ENCODE results near the gene BCO1. TPM values are rescaled to one million over a fixed set of nuclear protein-coding genes. Genes with fewer than 3 reads are reported as not detected.
A peak's percentile ranks its signal among the peaks of the same experiment; 100 is the strongest.

Gene BCO1
- total and polyA plus RNA-seq, 3 experiments from 2014 or later = not detected

DNA sequence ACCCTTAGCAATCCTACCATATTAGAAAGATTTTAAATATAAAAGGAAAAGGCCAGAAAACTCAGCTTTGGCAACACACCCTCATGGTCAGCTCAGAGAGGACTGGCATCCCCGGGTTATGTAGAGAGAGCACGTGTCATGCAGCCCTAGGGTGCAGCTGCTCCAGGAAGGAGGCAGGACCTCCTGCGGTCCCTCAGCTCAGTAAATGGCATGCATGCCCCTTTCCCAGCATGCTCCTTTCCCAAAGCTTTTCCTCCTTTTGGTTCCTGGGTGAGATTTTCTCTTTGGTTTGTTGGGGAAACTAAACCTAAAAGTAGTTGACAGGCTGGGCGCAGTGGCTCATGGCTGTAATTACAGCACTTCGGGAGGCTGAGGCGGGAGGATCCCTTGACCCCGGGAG lies 80.2 kb downstream of the BCO1 start:
- Histone ChIP-seq H3K4me3 (ENCODE audit: low read length) (no peak overlapping the region), H3K36me3 (ENCODE audit: insufficient read depth, low read length) (no peaks in the 10 kb centered on the region), H3K9me3 (ENCODE audit: low read length) (no peaks in the 10 kb centered on the region), H3K27me3 (ENCODE audit: insufficient read depth, low read length, poor library complexity, severe bottlenecking) (no peaks in the 10 kb centered on the region), H3K27ac (ENCODE audit: low read depth, low read length) (no peak overlapping the region), H3K4me1 (ENCODE audit: insufficient read depth, low read length) (peaks cover 13% of the 10 kb centered on the region)
- peaks cover 0 to 2% of the 10 kb centered on the region in 2 donors for H3K27me3 Mint-ChIP-seq
- H3K36me3 Mint-ChIP-seq = peaks cover 0 to 11% (median 2%) of the 10 kb centered on the region in 3 donors
- no peak overlapping the region for H3K27ac Mint-ChIP-seq
- ChIA-PET POLR2A (no interaction called here), CTCF (interaction anchor here (1.7 kb wide), 1 partner anchor 8 kb away, joined by 3 read pairs; no protein-coding TSS in a partner anchor)
- no peaks in the 10 kb centered on the region for H3K9me3 Mint-ChIP-seq
- no peak for DNase-seq
- peaks cover 41 to 56% (median 56%) of the 10 kb centered on the region in 3 donors for H3K4me1 Mint-ChIP-seq
- H3K4me3 Mint-ChIP-seq = peak overlapping the region in 1 of 7 donors; percentile 37

GRCh38 chr16:81319221-81319912 lies 80.9 kb downstream of the BCO1 start:
- Histone ChIP-seq H3K4me3 (ENCODE audit: low read length) (no peak overlapping the region), H3K9me3 (ENCODE audit: low read length) (no peaks in the 10 kb centered on the region), H3K27me3 (ENCODE audit: insufficient read depth, low read length, poor library complexity, severe bottlenecking) (no peaks in the 10 kb centered on the region), H3K27ac (ENCODE audit: low read depth, low read length) (no peak overlapping the region), H3K36me3 (ENCODE audit: insufficient read depth, low read length) (no peaks in the 10 kb centered on the region), H3K4me1 (ENCODE audit: insufficient read depth, low read length) (peaks cover 7% of the 10 kb centered on the region)
- Mint-ChIP-seq H3K4me1 (peaks cover 37 to 54% (median 52%) of the 10 kb centered on the region in 3 donors), H3K36me3 (peaks cover 0 to 8% (median 3%) of the 10 kb centered on the region in 3 donors), H3K4me3 (peak overlapping the region in 2 of 7 donors; percentile 4 to 32), H3K27me3 (peaks cover 0 to 2% of the 10 kb centered on the region in 2 donors), H3K27ac (peak overlapping the region in 1 of 8 donors; percentile 47), H3K9me3 (no peaks in the 10 kb centered on the region)
- no peak for DNase-seq
- POLR2A ChIA-PET = no interaction called here
- CTCF ChIA-PET = interaction anchor here (1.7 kb wide), 1 partner anchor 8 kb away, joined by 3 read pairs; no protein-coding TSS in a partner anchor

GRCh38 chr16:81321039-81321438 lies 82.5 kb downstream of the BCO1 start:
- Mint-ChIP-seq H3K27me3 (no peaks in the 10 kb centered on the region), H3K36me3 (peaks cover 0 to 7% (median 4%) of the 10 kb centered on the region in 3 donors)
- CTCF ChIA-PET = interaction anchor here (0.6 kb wide), 1 partner anchor 14 kb away, joined by 3 read pairs; no protein-coding TSS in a partner anchor

DNA sequence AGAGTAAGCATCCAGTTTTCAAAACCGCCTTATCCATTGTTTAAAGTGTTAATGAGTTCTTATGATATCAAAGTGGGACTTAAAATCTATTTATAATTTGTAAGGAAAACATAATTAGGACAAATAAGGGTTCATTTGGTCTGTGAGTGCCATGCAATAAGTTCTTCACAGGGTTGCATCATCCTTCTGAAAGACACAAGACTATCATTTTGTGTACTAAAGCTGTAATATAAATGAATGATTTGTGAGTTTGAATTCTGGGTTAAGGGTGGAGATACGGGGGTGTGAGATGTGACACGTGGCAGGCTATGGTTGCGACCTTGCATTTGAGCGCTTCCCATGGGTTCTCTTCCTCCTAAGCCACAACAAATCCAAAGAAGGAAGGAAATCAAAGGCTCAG lies 83.0 kb downstream of the BCO1 start:
- Histone ChIP-seq H3K9me3 (ENCODE audit: low read length) (no peaks in the 10 kb centered on the region), H3K4me1 (ENCODE audit: insufficient read depth, low read length) (no peaks in the 10 kb centered on the region), H3K27me3 (ENCODE audit: insufficient read depth, low read length, poor library complexity, severe bottlenecking) (no peaks in the 10 kb centered on the region), H3K36me3 (ENCODE audit: insufficient read depth, low read length) (no peaks in the 10 kb centered on the region), H3K27ac (ENCODE audit: low read depth, low read length) (no peak overlapping the region), H3K4me3 (ENCODE audit: low read length) (no peak overlapping the region)
- Mint-ChIP-seq H3K4me1 (peaks cover 32 to 51% (median 38%) of the 10 kb centered on the region in 3 donors), H3K9me3 (no peaks in the 10 kb centered on the region), H3K4me3 (no peak overlapping the region), H3K27ac (no peak overlapping the region), H3K27me3 (no peaks in the 10 kb centered on the region), H3K36me3 (peaks cover 0 to 7% (median 4%) of the 10 kb centered on the region in 3 donors)
- ChIA-PET CTCF (no interaction called here), POLR2A (no interaction called here)
- DNase-seq = no peak

More at GRCh38 chr16:81321039-81321438, 82.5 kb downstream of the BCO1 start:
- Histone ChIP-seq H3K4me1 (ENCODE audit: insufficient read depth, low read length) (peaks cover 2% of the 10 kb centered on the region), H3K36me3 (ENCODE audit: insufficient read depth, low read length) (no peaks in the 10 kb centered on the region), H3K27me3 (ENCODE audit: insufficient read depth, low read length, poor library complexity, severe bottlenecking) (no peaks in the 10 kb centered on the region), H3K4me3 (ENCODE audit: low read length) (no peak overlapping the region), H3K9me3 (ENCODE audit: low read length) (no peaks in the 10 kb centered on the region), H3K27ac (ENCODE audit: low read depth, low read length) (no peak overlapping the region)
- H3K27ac Mint-ChIP-seq = peak overlapping the region in 1 of 8 donors; percentile 43
- POLR2A ChIA-PET = no interaction called here
- no peaks in the 10 kb centered on the region for H3K9me3 Mint-ChIP-seq
- no peak for DNase-seq
- H3K4me1 Mint-ChIP-seq = peaks cover 35 to 56% (median 43%) of the 10 kb centered on the region in 3 donors
- H3K4me3 Mint-ChIP-seq = no peak overlapping the region

- Histone ChIP-seq H3K4me1 (ENCODE audit: insufficient read depth, low read length) (no peaks in the 10 kb centered on the region), H3K4me3 (ENCODE audit: low read length) (no peak overlapping the region), H3K27ac (ENCODE audit: low read depth, low read length) (no peak overlapping the region), H3K27me3 (ENCODE audit: insufficient read depth, low read length, poor library complexity, severe bottlenecking) (no peaks in the 10 kb centered on the region), H3K36me3 (ENCODE audit: insufficient read depth, low read length) (no peaks in the 10 kb centered on the region), H3K9me3 (ENCODE audit: low read length) (no peaks in the 10 kb centered on the region)
- POLR2A ChIA-PET = no interaction called here
- Mint-ChIP-seq H3K4me3 (no peak overlapping the region), H3K27me3 (no peaks in the 10 kb centered on the region), H3K4me1 (peaks cover 25 to 39% (median 26%) of the 10 kb centered on the region in 3 donors), H3K9me3 (no peaks in the 10 kb centered on the region), H3K27ac (no peak overlapping the region), H3K36me3 (peaks cover 0 to 7% (median 4%) of the 10 kb centered on the region in 3 donors)
- CTCF ChIA-PET = no interaction called here
- DNase-seq = no peak
These were observed 86.3 kb downstream of the BCO1 start for GRCh38 chr16:81324808-81325207.

- ChIA-PET CTCF (interaction anchor here (0.7 kb wide), 1 partner anchor 9 kb away, joined by 3 read pairs; no protein-coding TSS in a partner anchor), POLR2A (no interaction called here)
- Histone ChIP-seq H3K4me3 (ENCODE audit: low read length) (no peak overlapping the region), H3K36me3 (ENCODE audit: insufficient read depth, low read length) (no peaks in the 10 kb centered on the region), H3K27me3 (ENCODE audit: insufficient read depth, low read length, poor library complexity, severe bottlenecking) (no peaks in the 10 kb centered on the region), H3K4me1 (ENCODE audit: insufficient read depth, low read length) (no peaks in the 10 kb centered on the region), H3K27ac (ENCODE audit: low read depth, low read length) (no peak overlapping the region), H3K9me3 (ENCODE audit: low read length) (no peaks in the 10 kb centered on the region)
- Mint-ChIP-seq H3K27ac (no peak overlapping the region), H3K4me1 (peaks cover 18 to 31% (median 18%) of the 10 kb centered on the region in 3 donors), H3K27me3 (no peaks in the 10 kb centered on the region), H3K4me3 (no peak overlapping the region), H3K36me3 (peaks cover 0 to 9% (median 7%) of the 10 kb centered on the region in 3 donors), H3K9me3 (no peaks in the 10 kb centered on the region)
- no peak for DNase-seq
These were observed 88.5 kb downstream of the BCO1 start for GRCh38 chr16:81327011-81327410.

GRCh38 chr16:81327447-81328196 lies 89.1 kb downstream of the BCO1 start:
- no peaks in the 10 kb centered on the region for H3K9me3 Mint-ChIP-seq
- peaks cover 0 to 12% (median 7%) of the 10 kb centered on the region in 3 donors for H3K36me3 Mint-ChIP-seq
- CTCF ChIA-PET = interaction anchor here (0.7 kb wide), 1 partner anchor 9 kb away, joined by 3 read pairs; no protein-coding TSS in a partner anchor
- no peak overlapping the region for H3K27ac Mint-ChIP-seq
- no peaks in the 10 kb centered on the region for H3K36me3 ChIP-seq (ENCODE audit: insufficient read depth, low read length)
- H3K4me3 ChIP-seq (ENCODE audit: low read length) = no peak overlapping the region
- H3K4me3 Mint-ChIP-seq = no peak overlapping the region
- POLR2A ChIA-PET = no interaction called here
- no peaks in the 10 kb centered on the region for H3K4me1 ChIP-seq (ENCODE audit: insufficient read depth, low read length)
- H3K27ac ChIP-seq (ENCODE audit: low read depth, low read length) = no peak overlapping the region
- H3K27me3 Mint-ChIP-seq = no peaks in the 10 kb centered on the region
- H3K4me1 Mint-ChIP-seq = peaks cover 18 to 31% (median 21%) of the 10 kb centered on the region in 3 donors
- no peaks in the 10 kb centered on the region for H3K9me3 ChIP-seq (ENCODE audit: low read length)
- DNase-seq = no peak
- no peaks in the 10 kb centered on the region for H3K27me3 ChIP-seq (ENCODE audit: insufficient read depth, low read length, poor library complexity, severe bottlenecking)

DNA sequence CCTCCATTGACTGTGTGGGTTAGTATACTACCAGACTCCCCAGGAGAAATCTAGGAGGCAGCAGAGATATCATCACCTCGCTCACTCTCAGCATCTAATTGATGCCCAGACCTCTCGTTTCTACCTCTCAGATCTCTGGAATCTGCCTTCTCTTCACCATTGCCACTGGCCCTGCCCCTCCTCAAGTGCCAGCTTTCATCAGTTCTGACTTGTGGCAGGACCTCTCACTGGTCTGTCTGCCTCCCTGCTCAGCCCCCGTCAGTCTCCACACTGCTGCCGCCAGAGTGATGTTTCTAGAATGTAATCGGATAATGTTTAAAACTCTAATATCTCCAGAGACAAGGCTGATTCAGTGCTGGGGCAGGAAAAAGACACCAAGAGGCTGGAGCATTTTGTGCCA lies 91.5 kb downstream of the BCO1 start:
- H3K9me3 Mint-ChIP-seq = no peaks in the 10 kb centered on the region
- H3K36me3 ChIP-seq (ENCODE audit: insufficient read depth, low read length) = no peaks in the 10 kb centered on the region
- DNase-seq = no peak
- no peak overlapping the region for H3K27ac ChIP-seq (ENCODE audit: low read depth, low read length)
- H3K27ac Mint-ChIP-seq = no peak overlapping the region
- H3K9me3 ChIP-seq (ENCODE audit: low read length) = no peaks in the 10 kb centered on the region
- H3K4me1 ChIP-seq (ENCODE audit: insufficient read depth, low read length) = no peaks in the 10 kb centered on the region
- H3K4me3 ChIP-seq (ENCODE audit: low read length) = no peak overlapping the region
- no peak overlapping the region for H3K4me3 Mint-ChIP-seq
- H3K36me3 Mint-ChIP-seq = peaks cover 0 to 16% (median 8%) of the 10 kb centered on the region in 3 donors
- H3K27me3 Mint-ChIP-seq = no peaks in the 10 kb centered on the region
- no peaks in the 10 kb centered on the region for H3K27me3 ChIP-seq (ENCODE audit: insufficient read depth, low read length, poor library complexity, severe bottlenecking)
- ChIA-PET CTCF (no interaction called here), POLR2A (no interaction called here)
- peaks cover 16 to 21% (median 20%) of the 10 kb centered on the region in 3 donors for H3K4me1 Mint-ChIP-seq
